ENCODE measurements around the gene TTC6. TPM values are rescaled to one million over a fixed set of nuclear protein-coding genes. Genes with fewer than 3 reads are reported as not detected.
"Not testable (repeated sequence)": the region's sequence is repeated elsewhere in the genome, so short reads cannot be mapped to it uniquely, and the experiment has no call there.

The TTC6 gene
- total and polyA plus RNA-seq, 4 donors = 0.50 to 34.4 (median 5.0) TPM

DNA sequence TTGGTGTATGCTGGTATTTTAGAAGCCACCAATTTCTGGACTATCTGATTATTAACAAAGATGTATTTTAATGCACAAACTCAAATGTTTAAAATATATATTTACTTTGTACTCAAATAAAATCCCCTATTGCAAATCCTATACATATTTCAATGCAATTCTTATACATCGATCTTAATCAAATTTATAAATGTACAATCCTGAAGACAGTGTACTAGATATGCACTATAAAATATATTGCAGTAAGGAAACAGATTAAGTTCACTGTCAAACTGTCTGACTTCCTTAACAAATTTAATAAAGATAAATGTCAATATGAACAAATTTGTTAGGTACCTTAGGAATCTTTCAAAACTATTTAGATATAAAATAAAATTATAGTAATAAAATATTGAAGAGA, 44.3 kb upstream of the TTC6 start:
- Histone ChIP-seq H3K27ac (ENCODE audit: low read depth in 1 of 2, low read length in 1 of 2) (no peak overlapping the region), H3K9ac (ENCODE audit: insufficient read depth in 1 of 2, low read length in 2 of 2) (no peak overlapping the region), H3K27me3 (ENCODE audit: control insufficient read depth in 3 of 3, insufficient read depth in 3 of 3, low read length in 2 of 3) (no peaks in the 10 kb centered on the region), H3K9me3 (ENCODE audit: control insufficient read depth in 4 of 4, insufficient read depth in 3 of 4, low read length in 3 of 4) (no peaks in the 10 kb centered on the region), H3K4me3 (no peak overlapping the region), H3K36me3 (ENCODE audit: control insufficient read depth in 4 of 4, insufficient read depth in 4 of 4, low read length in 4 of 4) (no peaks in the 10 kb centered on the region), H3K4me1 (ENCODE audit: control insufficient read depth in 5 of 5, insufficient read depth in 5 of 5, low read length in 5 of 5) (no peaks in the 10 kb centered on the region)
- DNase-seq = no peak
- ATAC-seq (ENCODE audit: insufficient read depth, low FRiP score) = no peak
- WGBS, 2 donors = 88 to 93% methylated on average over 1 of the region's 1 CpG
- TF ChIP-seq, protein P1, sequence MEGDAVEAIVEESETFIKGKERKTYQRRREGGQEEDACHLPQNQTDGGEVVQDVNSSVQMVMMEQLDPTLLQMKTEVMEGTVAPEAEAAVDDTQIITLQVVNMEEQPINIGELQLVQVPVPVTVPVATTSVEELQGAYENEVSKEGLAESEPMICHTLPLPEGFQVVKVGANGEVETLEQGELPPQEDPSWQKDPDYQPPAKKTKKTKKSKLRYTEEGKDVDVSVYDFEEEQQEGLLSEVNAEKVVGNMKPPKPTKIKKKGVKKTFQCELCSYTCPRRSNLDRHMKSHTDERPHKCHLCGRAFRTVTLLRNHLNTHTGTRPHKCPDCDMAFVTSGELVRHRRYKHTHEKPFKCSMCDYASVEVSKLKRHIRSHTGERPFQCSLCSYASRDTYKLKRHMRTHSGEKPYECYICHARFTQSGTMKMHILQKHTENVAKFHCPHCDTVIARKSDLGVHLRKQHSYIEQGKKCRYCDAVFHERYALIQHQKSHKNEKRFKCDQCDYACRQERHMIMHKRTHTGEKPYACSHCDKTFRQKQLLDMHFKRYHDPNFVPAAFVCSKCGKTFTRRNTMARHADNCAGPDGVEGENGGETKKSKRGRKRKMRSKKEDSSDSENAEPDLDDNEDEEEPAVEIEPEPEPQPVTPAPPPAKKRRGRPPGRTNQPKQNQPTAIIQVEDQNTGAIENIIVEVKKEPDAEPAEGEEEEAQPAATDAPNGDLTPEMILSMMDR (IDR thresholded peaks at IDR 0.05; ENCODE audit: control extremely low read depth, extremely low read depth) = no peak

GRCh38 chr14:37553935-37554550, 41.4 kb upstream of the TTC6 start:
- TF ChIP-seq, protein P1 (IDR thresholded peaks at IDR 0.05; ENCODE audit: control extremely low read depth, extremely low read depth) = no peak
- DNase-seq (no peak), ATAC-seq (ENCODE audit: insufficient read depth, low FRiP score) (no peak)
- 94 to 96% methylated on average over 1 of the region's 1 CpG for WGBS, 2 donors
- H3K9ac ChIP-seq (ENCODE audit: insufficient read depth in 1 of 2, low read length in 2 of 2) = no peak overlapping the region
- H3K27ac ChIP-seq (ENCODE audit: low read depth in 1 of 2, low read length in 1 of 2) = no peak overlapping the region
- H3K36me3 ChIP-seq (ENCODE audit: control insufficient read depth in 4 of 4, insufficient read depth in 4 of 4, low read length in 4 of 4) = no peaks in the 10 kb centered on the region
- H3K4me1 ChIP-seq (ENCODE audit: control insufficient read depth in 5 of 5, insufficient read depth in 5 of 5, low read length in 5 of 5) = no peaks in the 10 kb centered on the region
- no peak overlapping the region for H3K4me3 ChIP-seq
- no peaks in the 10 kb centered on the region for H3K27me3 ChIP-seq (ENCODE audit: control insufficient read depth in 3 of 3, insufficient read depth in 3 of 3, low read length in 2 of 3)
- H3K9me3 ChIP-seq (ENCODE audit: control insufficient read depth in 4 of 4, insufficient read depth in 3 of 4, low read length in 3 of 4) = no peaks in the 10 kb centered on the region

GRCh38 chr14:37555596-37555995, 39.8 kb upstream of the TTC6 start:
- not testable (repeated sequence) for ATAC-seq (ENCODE audit: insufficient read depth, low FRiP score); H3K4me3 ChIP-seq; H3K36me3 ChIP-seq (ENCODE audit: control insufficient read depth in 4 of 4, insufficient read depth in 4 of 4, low read length in 4 of 4); H3K27ac ChIP-seq (ENCODE audit: low read depth in 1 of 2, low read length in 1 of 2); H3K9me3 ChIP-seq (ENCODE audit: control insufficient read depth in 4 of 4, insufficient read depth in 3 of 4, low read length in 3 of 4); H3K4me1 ChIP-seq (ENCODE audit: control insufficient read depth in 5 of 5, insufficient read depth in 5 of 5, low read length in 5 of 5); H3K9ac ChIP-seq (ENCODE audit: insufficient read depth in 1 of 2, low read length in 2 of 2); DNase-seq; H3K27me3 ChIP-seq (ENCODE audit: control insufficient read depth in 3 of 3, insufficient read depth in 3 of 3, low read length in 2 of 3)
- WGBS, 2 donors = 91 to 94% methylated on average over 7 to 33 of the region's 33 CpGs

DNA sequence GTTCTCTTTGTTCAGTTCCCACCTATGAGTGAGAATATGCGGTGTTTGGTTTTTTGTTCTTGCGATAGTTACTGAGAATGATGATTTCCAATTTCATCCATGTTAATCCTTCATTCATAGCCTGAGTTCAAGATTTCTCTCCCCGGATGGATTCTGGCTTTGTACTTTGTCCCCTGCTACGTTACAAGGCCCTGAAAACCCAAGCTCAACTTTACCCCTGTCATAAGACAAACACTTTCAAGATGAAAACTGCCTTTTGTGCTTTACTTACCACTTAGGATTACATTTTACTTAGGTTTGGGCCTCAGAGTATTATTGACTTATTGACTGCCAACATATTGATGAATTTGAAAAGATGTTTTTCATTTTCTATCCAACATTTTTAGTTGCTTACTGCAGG, 36.7 kb upstream of the TTC6 start:
- WGBS, 2 donors = 90 to 92% methylated on average over 4 of the region's 4 CpGs
- Histone ChIP-seq H3K27me3 (ENCODE audit: control insufficient read depth in 3 of 3, insufficient read depth in 3 of 3, low read length in 2 of 3) (no peaks in the 10 kb centered on the region), H3K9me3 (ENCODE audit: control insufficient read depth in 4 of 4, insufficient read depth in 3 of 4, low read length in 3 of 4) (no peaks in the 10 kb centered on the region), H3K4me3 (no peak overlapping the region), H3K27ac (ENCODE audit: low read depth in 1 of 2, low read length in 1 of 2) (no peak overlapping the region), H3K9ac (ENCODE audit: insufficient read depth in 1 of 2, low read length in 2 of 2) (no peak overlapping the region), H3K4me1 (ENCODE audit: control insufficient read depth in 5 of 5, insufficient read depth in 5 of 5, low read length in 5 of 5) (no peaks in the 10 kb centered on the region), H3K36me3 (ENCODE audit: control insufficient read depth in 4 of 4, insufficient read depth in 4 of 4, low read length in 4 of 4) (no peaks in the 10 kb centered on the region)
- DNase-seq (no peak), ATAC-seq (ENCODE audit: insufficient read depth, low FRiP score) (no peak)
- TF ChIP-seq, protein P1 (IDR thresholded peaks at IDR 0.05; ENCODE audit: control extremely low read depth, extremely low read depth) = no peak

Measured in lung (tissue), 12 donors.